A549 (cell line): Measurements from ENCODE around the gene DOK7.

ENCODE experiments used
- CEBPB ChIP-seq, 2 experiments: fragments of >200 bp in 1 of 2; sonication (Bioruptor Twin) in 1 of 2; formaldehyde crosslinking in 1 of 2; IDR thresholded peaks; 2 replicates each; pipeline ENCODE4 v1.6.1; 2012 to 2016
- EP300 ChIP-seq, 2 experiments: fragments of >200 bp; sonication (Bioruptor Twin); formaldehyde crosslinking; IDR thresholded peaks; 2 replicates in 1 of 2; 3 replicates in 1 of 2; pipeline ENCODE4 v1.6.1; 2016 to 2017
- JUNB ChIP-seq: fragments of >200 bp; sonication (Bioruptor Twin); formaldehyde crosslinking; IDR thresholded peaks from 2 replicates; pipeline ENCODE4 v1.6.1; 2016
- NR3C1 ChIP-seq: fragments of >200 bp; sonication (Bioruptor Twin); formaldehyde crosslinking; IDR thresholded peaks from 3 replicates; pipeline ENCODE4 v1.6.1; 2017
- POLR2AphosphoS2 ChIP-seq: conservative IDR thresholded peaks from 2 replicates; pipeline ENCODE4 v1.6.1; 2012; ENCODE audit warnings: low read length, improper control_type of control experiment, inconsistent platforms
- RAD21 ChIP-seq, 2 experiments: fragments of >200 bp in 1 of 2; sonication (Bioruptor Twin) in 1 of 2; formaldehyde crosslinking in 1 of 2; IDR thresholded peaks in 1 of 2; conservative IDR thresholded peaks in 1 of 2; 2 replicates in 1 of 2; 3 replicates in 1 of 2; pipeline ENCODE4 v1.6.1; 2012 to 2018; ENCODE audit warnings: inconsistent platforms in 1 of 2
- RCOR1 ChIP-seq: fragments of 150-350 bp; IDR thresholded peaks from 2 replicates; pipeline ENCODE4 v1.6.1; 2014; ENCODE audit warnings: antibody characterized with exemption, low read length, low read depth
- RFX5 ChIP-seq: fragments of 450-650 bp; IDR thresholded peaks from 2 replicates; pipeline ENCODE4 v1.7.1; 2014; ENCODE audit warnings: antibody characterized with exemption, mild to moderate bottlenecking, moderate library complexity
- SMC3 ChIP-seq: fragments of >200 bp; sonication (Bioruptor Twin); formaldehyde crosslinking; IDR thresholded peaks from 3 replicates; pipeline ENCODE4 v1.6.1; 2018; ENCODE audit warnings: inconsistent platforms
- ZSCAN20 ChIP-seq: fragments of 250-450 bp; sonication (Bioruptor Pico); IDR thresholded peaks from 2 replicates; pipeline ENCODE4 v1.8.0; 2022; ENCODE audit warnings: mild to moderate bottlenecking, moderate library complexity
- TF ChIP-seq, protein P1 (sequence below): fragments of >200 bp; sonication (Bioruptor Twin); formaldehyde crosslinking; IDR thresholded peaks from 3 replicates; pipeline ENCODE4 v1.5.1; 2016

DNA sequence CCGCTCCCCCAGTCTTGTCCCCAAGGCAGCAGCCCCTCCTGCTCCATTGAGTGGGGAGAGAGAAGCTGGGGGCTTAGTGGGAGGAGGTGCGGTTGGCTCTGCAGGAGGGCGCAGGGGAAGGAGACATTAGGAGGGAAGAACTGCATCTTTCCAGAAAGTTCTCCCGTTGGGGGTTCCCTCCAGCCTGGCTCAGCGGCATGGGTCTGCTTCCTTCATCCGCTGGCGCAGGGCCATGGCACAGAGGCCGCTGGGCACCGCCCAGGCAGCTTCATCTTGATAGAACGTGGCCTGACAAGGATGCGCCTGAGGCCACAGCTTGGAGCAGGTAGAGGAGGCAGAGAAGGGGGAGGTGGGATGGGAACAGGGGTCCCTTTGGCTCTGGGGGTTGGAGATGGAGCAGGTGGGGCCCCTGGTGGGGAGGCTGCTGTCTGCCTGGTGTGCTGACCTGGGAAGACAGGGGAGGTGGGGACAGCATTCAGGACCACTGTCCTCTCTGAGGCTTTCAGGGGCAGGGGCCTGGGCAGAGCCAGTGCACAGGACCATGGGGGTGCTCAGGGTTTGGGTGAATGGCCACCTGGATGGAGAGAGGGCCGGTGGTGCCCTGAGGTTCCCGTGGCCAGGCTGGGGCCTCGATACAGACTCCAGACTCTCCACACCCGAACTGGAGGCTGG, 12.1 kb downstream of the DOK7 start:
- TF ChIP-seq JUNB (no peak), POLR2AphosphoS2 (no peak), EP300 (IDR thresholded peaks at IDR 0.05) (no peak), CEBPB (IDR thresholded peaks at IDR 0.05) (no peak), SMC3 (no peak), RCOR1 (no peak), NR3C1 (no peak), RFX5 (no peak), ZSCAN20 (CRISPR knock-in tag) (no peak), RAD21 (conservative IDR thresholded peaks at IDR 0.05 in 1 of 2, IDR thresholded peaks at IDR 0.05 in 1 of 2) (no peak)
- TF ChIP-seq, protein P1, sequence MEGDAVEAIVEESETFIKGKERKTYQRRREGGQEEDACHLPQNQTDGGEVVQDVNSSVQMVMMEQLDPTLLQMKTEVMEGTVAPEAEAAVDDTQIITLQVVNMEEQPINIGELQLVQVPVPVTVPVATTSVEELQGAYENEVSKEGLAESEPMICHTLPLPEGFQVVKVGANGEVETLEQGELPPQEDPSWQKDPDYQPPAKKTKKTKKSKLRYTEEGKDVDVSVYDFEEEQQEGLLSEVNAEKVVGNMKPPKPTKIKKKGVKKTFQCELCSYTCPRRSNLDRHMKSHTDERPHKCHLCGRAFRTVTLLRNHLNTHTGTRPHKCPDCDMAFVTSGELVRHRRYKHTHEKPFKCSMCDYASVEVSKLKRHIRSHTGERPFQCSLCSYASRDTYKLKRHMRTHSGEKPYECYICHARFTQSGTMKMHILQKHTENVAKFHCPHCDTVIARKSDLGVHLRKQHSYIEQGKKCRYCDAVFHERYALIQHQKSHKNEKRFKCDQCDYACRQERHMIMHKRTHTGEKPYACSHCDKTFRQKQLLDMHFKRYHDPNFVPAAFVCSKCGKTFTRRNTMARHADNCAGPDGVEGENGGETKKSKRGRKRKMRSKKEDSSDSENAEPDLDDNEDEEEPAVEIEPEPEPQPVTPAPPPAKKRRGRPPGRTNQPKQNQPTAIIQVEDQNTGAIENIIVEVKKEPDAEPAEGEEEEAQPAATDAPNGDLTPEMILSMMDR = no peak
